ENCODE data around the gene PI4KA. TPM values are rescaled to one million over a fixed set of nuclear protein-coding genes. Genes with fewer than 3 reads are reported as not detected.

PI4KA gene
- total RNA-seq, 4 donors from 2014 or later = 62.1 to 97.2 (median 86.9) TPM

- no peak for TF ChIP-seq CTCF (IDR thresholded peaks at IDR 0.05)
- ATAC-seq (ENCODE audit: low FRiP score) = no peak
These were observed 40.1 kb downstream of the PI4KA start for GRCh38 chr22:20818471-20818870.

GRCh38 chr22:20816559-20816958 lies 42.1 kb downstream of the PI4KA start:
- DNase-seq (ENCODE audit: low spot score) = no peak
- no peak for ATAC-seq (ENCODE audit: low FRiP score)
- no peak for TF ChIP-seq CTCF (IDR thresholded peaks at IDR 0.05)

More at GRCh38 chr22:20818471-20818870, 40.1 kb downstream of the PI4KA start:
- no peak for DNase-seq (ENCODE audit: low spot score)

GRCh38 chr22:20815477-20816050 lies 43.0 kb downstream of the PI4KA start:
- no peak for TF ChIP-seq CTCF (IDR thresholded peaks at IDR 0.05)
- DNase-seq (ENCODE audit: low spot score) = no peak
- ATAC-seq (ENCODE audit: low FRiP score) = no peak

- ATAC-seq (ENCODE audit: low FRiP score) = no peak
- no peak for DNase-seq (ENCODE audit: low spot score)
- no peak for TF ChIP-seq CTCF (IDR thresholded peaks at IDR 0.05)
These were observed 44.3 kb downstream of the PI4KA start for GRCh38 chr22:20814221-20814808.

GRCh38 chr22:20813056-20813455 lies 45.6 kb downstream of the PI4KA start:
- DNase-seq (ENCODE audit: low spot score) (no peak), ATAC-seq (ENCODE audit: low FRiP score) (no peak)
- no peak for TF ChIP-seq CTCF (IDR thresholded peaks at IDR 0.05)

- DNase-seq (ENCODE audit: low spot score) (no peak), ATAC-seq (ENCODE audit: low FRiP score) (no peak)
- TF ChIP-seq CTCF (IDR thresholded peaks at IDR 0.05) = no peak
These were observed 46.5 kb downstream of the PI4KA start for GRCh38 chr22:20811971-20812660.

GRCh38 chr22:20811171-20811570 lies 47.4 kb downstream of the PI4KA start:
- ATAC-seq (ENCODE audit: low FRiP score) = no peak
- no peak for TF ChIP-seq CTCF (IDR thresholded peaks at IDR 0.05)
- no peak for DNase-seq (ENCODE audit: low spot score)

Data from omental fat pad (tissue), 4 donors.